ENCODE data around the gene OAS2.

The OAS2 gene

DNA sequence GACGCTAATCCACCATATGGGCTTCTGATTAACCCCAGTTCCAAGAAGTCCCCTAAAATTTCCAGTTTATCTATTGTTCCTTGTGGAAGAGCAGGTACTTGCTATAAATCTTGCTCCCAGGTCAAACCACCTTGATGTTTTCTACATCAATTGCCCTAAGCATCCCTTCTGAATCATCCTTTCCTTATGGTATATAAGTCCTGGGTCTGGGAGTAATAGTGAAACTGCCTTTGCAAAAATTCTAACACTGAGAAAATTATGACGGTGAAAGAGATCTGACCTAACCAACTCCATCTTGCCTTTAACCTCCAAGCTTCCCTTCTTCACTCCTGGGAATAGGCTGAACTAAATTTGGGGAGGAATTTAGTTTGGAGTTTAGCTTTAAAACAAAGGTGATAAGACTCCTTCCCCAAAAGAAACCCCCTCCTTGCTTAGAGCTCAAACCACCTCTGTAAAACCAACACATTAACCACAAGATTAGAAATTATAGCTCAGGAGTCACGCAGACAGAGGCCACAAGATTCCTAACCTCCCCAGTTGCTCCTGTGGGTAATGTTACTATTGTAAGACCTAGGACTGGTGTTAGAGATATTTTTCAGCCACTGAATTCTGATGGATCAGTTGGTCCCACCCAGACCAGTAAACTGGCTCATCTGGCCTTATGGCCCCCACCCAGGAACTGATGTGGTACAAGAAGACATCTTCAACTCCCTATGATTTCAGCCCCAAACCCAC is 44.4 kb downstream of the OAS2 start:
- DNase-seq = no peak

DNA sequence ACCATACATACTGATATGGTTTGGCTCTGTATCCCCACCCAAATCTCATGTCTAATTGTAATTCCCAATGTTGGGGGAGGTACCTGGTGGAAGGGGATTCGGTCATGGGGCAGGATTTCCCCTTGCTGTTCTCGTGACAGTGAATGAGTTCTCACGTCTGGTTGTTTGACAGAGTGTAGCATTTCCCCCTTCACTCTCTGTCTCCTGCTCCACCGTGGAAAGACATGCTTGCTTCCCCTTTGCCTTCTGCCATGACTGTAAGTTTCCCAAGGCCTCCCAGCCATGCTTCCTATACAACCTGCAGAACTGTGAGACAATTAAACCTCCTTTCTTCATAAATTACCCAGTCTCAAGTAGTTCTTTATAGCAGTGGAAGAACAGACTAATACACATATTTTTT is 49.4 kb downstream of the OAS2 start:
- DNase-seq = no peak

DNA sequence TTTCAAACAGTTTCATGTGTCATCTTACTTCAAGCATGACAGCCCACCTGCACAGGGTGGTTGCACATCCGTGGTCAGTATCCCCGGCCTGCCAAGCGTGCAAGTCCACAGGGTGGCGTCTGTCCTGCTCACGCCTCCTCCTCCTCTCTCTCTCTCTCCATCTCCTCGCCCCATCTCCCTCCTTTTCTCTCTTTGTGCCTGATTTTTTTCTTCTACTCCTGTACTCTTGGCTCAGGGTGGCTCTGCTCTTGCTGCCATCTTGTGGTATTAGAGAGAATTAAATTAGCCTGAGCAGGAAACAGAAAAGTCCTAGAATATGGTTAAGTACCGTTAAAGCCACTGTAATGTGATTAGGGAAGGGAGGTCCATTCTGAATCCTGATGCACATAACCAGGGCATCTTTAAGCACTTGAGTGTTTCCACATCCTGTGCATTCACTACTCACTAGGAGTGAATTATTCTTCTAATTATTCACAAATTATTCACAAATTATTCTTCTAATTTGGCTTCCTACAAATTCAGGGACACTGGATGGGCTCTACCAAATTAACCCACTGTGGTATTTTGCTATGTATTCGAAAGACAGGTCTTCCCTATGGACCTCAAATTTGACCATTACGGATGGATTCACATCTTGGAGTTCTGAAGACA is 52.7 kb downstream of the OAS2 start:
- peak; percentile 44 for DNase-seq

DNA sequence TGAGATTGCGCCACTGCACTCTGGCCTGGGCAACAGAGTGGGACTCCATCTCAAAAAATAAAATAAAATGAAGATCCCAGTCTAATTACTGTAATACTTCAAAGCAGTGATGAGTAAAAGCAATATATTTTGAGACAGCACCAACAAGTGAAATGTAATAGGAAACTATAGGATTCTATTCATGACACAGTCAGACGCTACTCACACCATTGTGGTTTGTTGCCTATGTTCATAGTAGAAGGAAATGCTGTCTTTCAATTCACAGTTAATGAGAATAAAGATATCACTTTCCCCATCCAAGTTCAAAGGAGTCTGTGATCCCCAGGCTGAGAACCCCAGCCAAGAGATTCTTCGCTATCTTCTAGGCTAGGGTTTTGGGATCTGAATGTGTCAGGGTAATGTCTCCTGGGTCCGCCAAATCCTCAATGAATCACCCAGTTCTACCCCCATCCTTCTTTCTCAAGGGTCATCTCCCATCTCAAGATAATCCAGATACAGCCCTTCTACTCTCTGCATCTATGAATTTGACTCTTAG is 61.7 kb downstream of the OAS2 start:
- no peak for DNase-seq

DNA sequence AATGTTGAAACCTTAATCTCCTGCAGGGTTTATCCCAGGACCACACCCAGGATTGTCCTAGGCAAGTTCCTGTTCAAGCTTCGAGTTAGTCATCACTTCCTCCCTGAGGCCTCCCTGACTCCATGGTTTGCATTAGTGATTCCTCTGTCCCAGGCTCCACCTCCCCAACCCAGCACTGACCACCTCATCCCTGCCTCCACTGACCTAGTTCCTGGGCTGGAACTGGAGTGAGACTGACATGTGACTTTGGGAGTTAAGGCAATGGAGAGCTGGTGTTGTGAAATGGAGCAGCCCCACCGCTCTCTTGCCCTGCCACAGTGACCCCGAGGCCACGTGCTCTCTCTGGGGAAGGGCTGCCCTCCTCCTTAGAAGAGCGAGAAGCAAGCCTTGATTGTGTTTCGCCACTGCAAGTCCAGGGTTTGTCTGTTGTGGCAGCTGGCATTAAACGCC is 62.4 kb downstream of the OAS2 start:
- no peak for DNase-seq

DNA sequence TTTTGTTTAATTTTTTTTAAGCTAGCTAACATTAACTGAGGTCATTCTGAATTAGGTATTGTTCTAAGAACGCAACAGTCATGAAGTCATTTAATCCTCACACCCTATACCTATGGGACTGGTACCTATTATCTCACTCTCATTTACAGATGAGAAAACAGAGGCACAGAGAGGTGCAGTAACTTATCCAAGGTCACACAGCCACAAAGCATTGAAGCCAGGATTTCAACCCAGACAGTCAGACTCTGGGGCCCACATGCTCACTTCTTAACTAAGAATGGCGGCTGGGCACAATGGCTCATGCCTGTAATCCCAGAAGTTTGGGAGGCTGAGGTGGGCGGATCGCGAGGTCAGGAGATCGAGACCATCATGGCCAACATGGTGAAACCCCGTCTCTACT is 63.2 kb downstream of the OAS2 start:
- no peak for DNase-seq

DNA sequence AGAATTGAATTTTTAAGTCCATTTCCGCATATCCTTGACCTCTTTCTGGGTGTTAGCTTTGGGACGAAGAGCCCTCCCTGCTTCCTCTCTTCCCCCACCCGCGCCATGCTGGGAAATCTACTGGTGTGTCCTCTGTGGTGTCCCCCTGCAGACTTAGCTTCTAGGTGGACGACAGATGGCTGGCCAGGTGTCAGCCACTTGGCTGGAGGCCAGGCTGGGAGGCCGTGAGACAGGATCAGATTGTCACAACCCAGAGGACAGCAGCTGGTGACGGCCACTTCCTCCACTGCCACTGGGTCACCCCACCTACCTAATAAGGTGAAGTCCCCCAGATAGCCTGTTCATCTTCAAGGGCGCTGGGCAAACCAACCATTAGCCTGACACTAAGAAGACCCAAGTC is 64.9 kb downstream of the OAS2 start:
- no peak for DNase-seq

DNA sequence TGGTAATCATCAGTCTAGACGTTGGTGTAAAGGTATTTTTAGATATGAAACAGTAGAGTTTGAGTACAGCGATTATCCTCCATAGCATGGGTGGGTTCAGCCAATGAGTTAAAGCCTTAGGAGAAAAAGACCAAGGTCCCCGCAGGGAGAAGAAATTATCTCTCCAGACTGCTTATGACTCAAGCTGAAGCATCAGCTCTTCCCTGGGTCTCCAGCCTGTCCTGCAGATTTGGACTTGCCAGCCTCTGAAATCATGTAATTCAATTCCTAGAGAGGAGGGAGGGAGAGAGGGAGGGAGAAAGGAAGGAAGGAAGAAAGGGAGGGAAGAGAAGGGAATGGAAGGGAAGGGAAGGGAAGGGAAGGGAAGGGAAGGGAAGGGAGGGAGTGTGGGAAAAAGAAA is 66.2 kb downstream of the OAS2 start:
- no peak for DNase-seq

DNA sequence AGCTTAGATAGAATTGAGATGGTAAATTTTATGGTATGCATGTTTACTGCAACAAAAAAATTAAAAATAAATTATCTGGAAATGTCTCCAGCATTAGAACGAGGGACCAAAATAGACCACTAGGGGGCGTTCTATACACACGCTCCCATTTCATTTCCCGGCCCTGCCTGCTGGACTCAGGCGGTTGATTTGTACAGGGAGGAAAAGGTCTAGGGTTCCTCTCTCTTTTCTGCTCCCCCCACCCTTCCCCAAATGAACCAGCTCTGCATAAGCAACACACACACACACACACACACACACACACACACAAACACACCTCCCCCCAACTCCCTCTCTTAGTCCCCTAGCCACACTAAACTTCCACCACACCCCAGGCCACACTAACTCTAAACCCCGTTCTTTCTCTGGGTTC is 70.4 kb downstream of the OAS2 start:
- DNase-seq = peak; percentile 39

DNA sequence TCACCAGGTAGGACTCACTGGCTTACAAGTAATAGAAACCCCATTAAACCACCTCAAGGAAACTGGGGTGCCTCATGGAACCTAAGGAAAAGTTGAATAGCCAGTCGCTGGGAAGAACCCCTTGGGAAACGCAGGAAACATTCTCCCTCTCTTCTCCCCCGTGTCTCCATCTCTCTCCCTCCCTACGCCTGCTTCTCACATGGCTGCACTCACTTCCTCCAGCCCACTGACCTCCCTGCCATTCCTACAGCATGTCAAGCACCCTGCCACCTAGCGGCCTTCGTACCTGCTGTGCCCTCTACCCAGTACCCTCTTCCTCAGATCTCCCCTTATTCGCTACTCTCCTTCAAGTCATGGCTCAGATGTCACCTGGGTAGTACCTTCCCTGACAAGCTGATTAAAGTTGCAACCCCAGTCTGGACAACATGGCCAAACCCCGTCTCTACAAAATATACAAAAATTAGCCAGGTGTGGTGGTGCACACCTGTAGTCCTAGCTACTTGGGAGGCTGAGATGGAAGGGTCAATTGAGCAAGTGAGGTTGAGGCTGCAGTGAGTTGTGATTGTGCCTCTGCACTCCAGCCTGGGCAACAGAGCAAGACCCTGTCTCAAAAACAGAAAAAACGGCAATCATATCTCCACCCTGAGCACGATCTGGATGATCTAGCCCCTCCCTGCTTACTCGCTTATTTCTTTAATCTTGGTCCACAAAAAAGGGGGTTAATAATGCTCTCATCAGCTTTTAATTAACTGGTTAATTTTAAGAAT is 71.8 kb downstream of the OAS2 start:
- DNase-seq = no peak

DNA sequence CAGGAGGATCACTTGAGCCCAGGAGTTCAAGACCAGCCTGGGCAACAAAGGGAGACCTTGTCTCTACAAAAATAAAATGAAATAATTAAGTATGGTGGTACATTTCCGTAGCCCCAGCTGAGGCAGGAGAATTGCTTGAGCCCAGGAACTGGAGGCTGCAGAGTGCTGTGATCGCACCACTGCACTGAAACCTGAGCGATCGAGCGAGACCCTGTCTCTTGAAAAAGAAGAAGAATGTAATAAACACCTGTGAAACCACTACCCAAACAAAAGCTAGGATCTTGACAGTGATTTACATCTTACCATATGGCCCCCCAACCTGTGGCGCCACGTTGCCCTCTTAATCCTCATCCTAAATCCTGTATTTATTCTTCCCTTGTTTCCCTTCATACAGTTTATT is 72.5 kb downstream of the OAS2 start:
- DNase-seq = no peak

DNA sequence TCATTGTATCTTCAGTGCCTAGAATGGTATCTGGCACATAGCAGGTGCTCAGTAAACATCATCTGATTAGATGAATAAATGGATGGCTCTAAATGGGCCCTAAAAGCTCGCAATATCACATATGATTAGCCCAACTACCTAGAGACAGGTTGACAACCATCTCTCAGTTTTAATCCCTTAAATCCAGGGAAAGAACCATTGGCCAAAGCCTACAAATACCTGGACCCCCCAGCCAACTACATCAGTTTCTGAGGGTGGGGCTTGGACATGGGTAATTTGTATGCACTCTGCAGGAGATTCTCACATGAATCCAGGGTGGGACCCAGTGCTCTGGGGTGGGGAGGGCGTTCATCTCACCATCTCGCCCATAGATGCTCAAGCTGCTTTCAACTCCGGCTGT is 73.4 kb downstream of the OAS2 start:
- DNase-seq = no peak

DNA sequence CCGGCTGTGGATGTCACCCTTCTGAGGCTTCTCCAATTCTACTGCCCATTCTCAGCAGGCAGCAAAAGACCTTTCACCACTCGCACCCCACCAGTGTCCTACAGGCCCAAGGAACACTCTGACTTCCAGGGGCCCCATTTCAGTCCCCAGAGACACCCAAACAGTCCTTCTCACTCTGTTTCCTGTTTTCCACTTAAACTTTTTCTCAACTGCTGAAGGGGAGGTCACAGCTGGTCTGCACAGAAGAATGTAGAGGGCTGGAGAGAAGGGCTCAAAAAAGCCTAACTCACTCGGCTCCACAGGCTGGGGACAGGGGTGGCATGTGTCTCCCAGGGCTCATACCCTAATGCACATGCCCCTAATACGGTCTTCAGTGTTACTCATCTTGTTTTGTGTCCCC is 74.0 kb downstream of the OAS2 start:
- no peak for DNase-seq

DNA sequence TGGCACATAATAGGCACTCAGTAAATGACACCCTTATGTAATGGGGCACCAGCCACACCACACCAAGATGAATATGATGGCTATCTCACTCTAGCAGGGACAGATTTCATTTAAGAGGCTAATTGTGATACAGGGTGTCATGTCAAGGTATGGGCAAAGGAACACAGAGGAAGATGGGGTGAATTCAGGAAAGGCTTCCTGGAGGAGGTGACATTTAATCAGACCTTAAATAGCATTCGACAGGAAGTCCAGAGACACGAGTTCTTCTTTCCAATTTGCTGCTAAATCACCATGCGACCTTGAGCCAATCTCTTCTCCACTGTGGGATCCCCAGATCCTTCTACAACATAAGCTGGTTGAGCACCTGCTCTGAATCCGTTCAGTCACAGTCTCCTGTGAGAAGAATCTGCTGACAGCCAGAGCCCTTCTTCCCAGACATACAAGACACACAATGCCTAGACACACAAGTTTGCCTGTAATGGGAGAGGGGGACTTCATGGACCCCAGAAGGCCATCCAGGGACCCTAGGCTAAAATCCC is 76.7 kb downstream of the OAS2 start:
- DNase-seq = no peak

DNA sequence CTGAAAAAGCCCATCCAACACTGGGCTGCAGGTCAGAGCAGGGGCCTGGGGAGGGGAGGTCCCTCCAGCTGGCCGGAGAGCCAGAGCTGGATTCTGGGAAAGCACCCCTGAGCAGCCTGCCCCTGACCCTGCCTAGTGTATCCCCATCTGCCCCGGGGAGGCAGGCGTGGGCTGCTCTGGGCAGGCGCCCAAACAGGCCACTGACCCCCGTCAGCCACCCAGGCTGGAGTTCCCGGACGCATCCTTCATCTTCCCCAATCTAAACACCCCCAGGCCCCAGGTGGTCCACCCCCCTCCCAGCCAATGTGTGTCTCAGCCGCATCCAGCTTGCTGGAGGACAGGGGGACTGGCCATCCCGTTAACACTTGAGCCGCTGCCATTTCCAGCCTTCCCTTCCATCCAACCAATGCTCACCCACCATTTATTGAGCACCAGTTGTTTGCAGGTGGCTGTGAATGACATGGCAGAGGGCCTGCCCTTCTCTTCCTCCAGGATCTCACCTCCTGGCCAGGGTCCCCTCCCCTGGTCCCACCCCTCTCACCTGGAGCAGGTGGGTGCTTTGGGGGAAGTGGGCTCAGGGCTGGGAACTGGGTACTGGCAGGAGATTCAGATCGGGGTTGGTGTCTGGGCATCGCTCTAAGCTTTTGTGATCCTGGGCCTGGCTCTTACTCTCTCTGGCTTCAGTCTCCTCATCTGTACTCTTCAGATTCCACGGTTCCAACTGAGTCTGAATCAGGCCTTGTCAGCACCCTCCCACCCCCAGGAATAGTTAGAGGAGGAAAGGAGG is 77.5 kb downstream of the OAS2 start:
- no peak for DNase-seq

DNA sequence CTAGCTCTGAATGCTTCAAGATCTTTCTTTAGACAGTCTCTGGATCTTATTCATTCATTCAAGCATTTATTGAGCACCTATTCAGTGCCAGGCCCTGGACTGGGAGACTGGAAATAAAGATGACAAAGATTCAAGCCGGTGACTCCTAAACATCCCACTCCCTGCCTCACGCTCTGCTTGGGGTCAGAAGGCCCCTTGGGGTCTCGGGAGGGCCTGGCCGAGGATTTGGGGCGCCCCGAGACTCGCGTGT is 78.0 kb downstream of the OAS2 start:
- no peak for DNase-seq

DNA sequence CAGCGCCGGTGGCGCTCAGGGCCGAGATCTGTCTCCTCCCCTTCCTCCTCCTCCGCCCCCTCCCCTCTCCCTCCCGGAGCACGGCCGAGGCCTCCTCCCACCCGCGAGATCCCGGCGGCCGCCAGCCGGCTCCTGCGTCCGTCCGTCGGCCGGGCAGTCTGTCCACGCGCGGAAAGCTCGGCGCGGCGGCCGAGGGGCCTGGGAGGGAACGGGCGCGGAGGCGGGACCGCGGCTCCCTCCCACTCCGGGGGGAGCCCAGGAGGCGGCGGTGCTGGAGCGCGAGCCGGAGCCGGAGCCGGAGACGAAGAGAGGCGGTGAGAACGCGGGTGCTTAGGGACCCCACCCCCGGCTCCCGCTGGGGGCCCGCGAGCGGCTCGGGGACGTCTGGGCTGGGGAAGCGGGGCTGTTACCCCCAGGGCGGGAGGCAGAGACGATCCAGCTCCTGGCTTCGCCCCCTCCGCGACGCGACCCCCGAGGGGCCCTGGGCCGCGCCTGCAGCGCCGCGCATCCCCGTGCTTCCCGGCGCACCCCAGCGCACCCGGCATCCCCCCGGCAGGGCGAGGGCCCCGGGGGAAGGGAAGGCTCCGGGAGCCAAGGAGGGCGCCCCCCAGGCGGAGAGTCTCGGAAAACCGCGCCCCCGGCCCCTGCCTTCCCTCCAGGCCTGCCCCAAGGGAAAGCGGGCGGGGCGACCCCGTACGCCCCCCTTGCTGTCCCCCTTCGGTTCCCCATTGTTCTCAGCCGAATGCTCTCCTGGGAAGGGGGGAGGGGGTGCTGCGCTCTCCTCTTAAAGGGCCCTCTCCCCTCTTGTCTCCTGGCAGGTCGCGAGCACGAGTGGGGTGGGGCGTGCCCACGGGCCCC is 78.5 kb downstream of the OAS2 start, which contains the start of gene DTX1:
Gene DTX1, plus strand, starts transcription at position 100 of the 858 bp plus-strand sequence. CDS start 1,463 bp downstream, outside the sequence.
- no peak for DNase-seq

DNA sequence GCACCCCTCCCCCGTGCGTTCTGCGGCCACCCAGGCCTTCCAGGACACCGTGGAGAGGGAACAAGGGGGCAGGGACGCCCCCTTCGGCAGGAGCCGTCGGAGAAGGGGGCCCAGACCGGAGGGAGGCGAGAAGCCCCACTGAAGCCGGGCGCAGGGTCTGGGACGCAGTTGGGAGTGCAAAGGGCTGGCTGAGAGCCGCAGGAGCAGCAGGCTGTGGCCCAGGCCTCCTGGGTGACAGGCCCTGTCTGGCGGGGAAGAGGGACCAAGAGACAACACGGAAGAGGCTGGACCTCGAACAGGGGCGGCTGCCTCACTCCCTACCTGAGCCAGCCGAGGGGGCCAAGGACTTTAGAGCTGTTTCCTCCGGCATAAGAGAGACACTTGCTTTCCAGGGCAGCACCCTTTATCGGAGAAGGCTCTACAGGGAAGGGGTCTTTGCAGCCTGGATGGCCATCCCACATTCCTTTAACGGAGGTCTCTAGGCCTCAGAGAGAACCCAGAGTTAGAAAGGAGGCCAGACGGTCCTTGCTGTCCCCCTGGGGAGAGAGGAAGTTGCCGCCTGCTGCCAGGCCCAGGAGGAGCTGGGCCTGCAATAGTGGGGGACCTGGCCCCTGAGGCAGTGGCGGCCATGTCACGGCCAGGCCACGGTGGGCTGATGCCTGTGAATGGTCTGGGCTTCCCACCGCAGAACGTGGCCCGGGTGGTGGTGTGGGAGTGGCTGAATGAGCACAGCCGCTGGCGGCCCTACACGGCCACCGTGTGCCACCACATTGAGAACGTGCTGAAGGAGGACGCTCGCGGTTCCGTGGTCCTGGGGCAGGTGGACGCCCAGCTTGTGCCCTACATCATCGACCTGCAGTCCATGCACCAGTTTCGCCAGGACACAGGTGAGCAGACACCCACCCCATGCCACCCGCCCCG is 79.5 kb downstream of the OAS2 start:
- DNase-seq = no peak

DNA sequence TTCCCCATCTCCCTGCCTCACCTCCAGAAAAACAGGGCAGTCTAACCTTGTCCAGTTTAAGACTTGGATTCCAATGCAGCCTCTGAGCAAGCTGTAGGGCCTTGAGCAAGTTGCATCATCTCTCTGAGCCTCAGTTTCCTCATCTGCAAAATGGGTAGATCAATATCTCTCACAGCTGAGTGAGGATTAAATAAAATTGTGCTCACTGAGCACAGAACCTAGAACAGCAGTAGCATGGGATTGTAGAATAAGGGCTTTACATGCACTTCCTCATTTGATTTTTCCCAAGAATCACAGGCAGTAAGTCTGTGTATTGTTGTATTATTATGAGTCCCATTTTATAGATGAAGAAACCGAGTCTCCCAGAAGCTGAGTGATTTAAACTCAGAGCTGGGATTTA is 80.2 kb downstream of the OAS2 start:
- DNase-seq = no peak

DNA sequence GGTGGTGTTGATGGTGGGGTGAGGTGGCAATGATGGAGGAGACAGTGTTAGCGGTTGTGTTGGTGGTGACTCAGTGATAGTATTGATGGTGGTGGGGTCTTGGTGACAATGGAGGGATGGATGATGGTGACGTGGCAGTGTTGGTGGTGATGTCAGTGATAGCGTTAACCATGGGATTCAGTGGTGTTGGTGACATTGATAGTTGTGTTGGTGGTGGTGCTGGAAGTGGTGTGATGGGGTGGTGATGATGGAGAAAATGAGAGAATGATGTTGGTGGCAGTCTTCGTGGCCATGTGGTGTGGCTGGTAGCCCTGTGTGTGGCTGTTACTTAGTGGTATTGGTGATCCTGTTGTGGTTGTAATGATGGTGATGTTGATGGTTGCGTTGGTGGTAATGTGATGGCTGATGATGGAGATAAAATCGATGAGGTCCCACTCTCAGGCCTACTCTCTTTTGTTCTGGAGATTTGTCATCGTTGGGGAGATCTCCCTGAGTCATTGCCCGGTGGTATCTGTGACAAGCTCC is 80.8 kb downstream of the OAS2 start:
- no peak for DNase-seq

Measured in DMS79 (cell line).